ENCODE measurements around the gene WDR86. TPM values are rescaled to one million over a fixed set of nuclear protein-coding genes. Genes with fewer than 3 reads are reported as not detected.

Gene WDR86
- total RNA-seq, 2 donors from 2014 or later = 8.5 TPM; not detected in 1

GRCh38 chr7:151396328-151396970 is 13.4 kb downstream of the WDR86 start:
- Histone ChIP-seq H3K4me1 (ENCODE audit: control insufficient read depth in 1 of 2, low read depth in 2 of 2) (no peaks in the 10 kb centered on the region), H3K27ac (no peak overlapping the region), H3K36me3 (no peaks in the 10 kb centered on the region), H3K9me3 (no peaks in the 10 kb centered on the region), H3K27me3 (replicated peaks; ENCODE audit: insufficient read depth) (no peaks in the 10 kb centered on the region), H3K4me3 (no peak overlapping the region)
- TF ChIP-seq CTCF (IDR thresholded peaks at IDR 0.05) = no peak
- ATAC-seq (ENCODE audit: insufficient number of reproducible peaks, low FRiP score, low read depth) (no peak), DNase-seq (ENCODE audit: low spot score) (no peak)

GRCh38 chr7:151395036-151395367 is 14.8 kb downstream of the WDR86 start:
- Histone ChIP-seq H3K27me3 (replicated peaks; ENCODE audit: insufficient read depth) (no peaks in the 10 kb centered on the region), H3K27ac (no peak overlapping the region), H3K36me3 (no peaks in the 10 kb centered on the region), H3K4me1 (ENCODE audit: control insufficient read depth in 1 of 2, low read depth in 2 of 2) (no peaks in the 10 kb centered on the region), H3K9me3 (no peaks in the 10 kb centered on the region), H3K4me3 (no peak overlapping the region)
- no peak for ATAC-seq (ENCODE audit: insufficient number of reproducible peaks, low FRiP score, low read depth)
- no peak for DNase-seq (ENCODE audit: low spot score)
- TF ChIP-seq CTCF (IDR thresholded peaks at IDR 0.05) = no peak

GRCh38 chr7:151394076-151395035 is 15.5 kb downstream of the WDR86 start:
- H3K9me3 ChIP-seq = no peaks in the 10 kb centered on the region
- no peaks in the 10 kb centered on the region for H3K27me3 ChIP-seq (replicated peaks; ENCODE audit: insufficient read depth)
- no peak for ATAC-seq (ENCODE audit: insufficient number of reproducible peaks, low FRiP score, low read depth)
- no peak overlapping the region for H3K27ac ChIP-seq
- DNase-seq (ENCODE audit: low spot score) = no peak
- H3K4me3 ChIP-seq = no peak overlapping the region
- no peaks in the 10 kb centered on the region for H3K36me3 ChIP-seq
- TF ChIP-seq CTCF (IDR thresholded peaks at IDR 0.05) = no peak
- no peaks in the 10 kb centered on the region for H3K4me1 ChIP-seq (ENCODE audit: control insufficient read depth in 1 of 2, low read depth in 2 of 2)

GRCh38 chr7:151393031-151393977 is 16.5 kb downstream of the WDR86 start:
- no peak for TF ChIP-seq CTCF (IDR thresholded peaks at IDR 0.05)
- H3K27ac ChIP-seq = no peak overlapping the region
- H3K27me3 ChIP-seq (replicated peaks; ENCODE audit: insufficient read depth) = no peaks in the 10 kb centered on the region
- no peaks in the 10 kb centered on the region for H3K36me3 ChIP-seq
- ATAC-seq (ENCODE audit: insufficient number of reproducible peaks, low FRiP score, low read depth) (no peak), DNase-seq (ENCODE audit: low spot score) (no peak)
- H3K9me3 ChIP-seq = no peaks in the 10 kb centered on the region
- H3K4me1 ChIP-seq (ENCODE audit: control insufficient read depth in 1 of 2, low read depth in 2 of 2) = no peaks in the 10 kb centered on the region
- H3K4me3 ChIP-seq = no peak overlapping the region
